Measurements from ENCODE around the gene COMMD1. TPM values are rescaled to one million over a fixed set of nuclear protein-coding genes. Genes with fewer than 3 reads are reported as not detected.

The COMMD1 gene
- total and polyA plus RNA-seq, 2 donors (not counting 1 experiment from before 2014, with no cell fraction given), result 38.6 to 49.3 TPM

- H3K9me3 ChIP-seq (ENCODE audit: control insufficient read depth, insufficient read depth, low read depth, low read length), result no peaks in the 10 kb centered on the region
- H2AFZ ChIP-seq (ENCODE audit: low read length), result no peak overlapping the region
- H3K27ac ChIP-seq (ENCODE audit: insufficient read depth, low read length), result no peak overlapping the region
- no peaks in the 10 kb centered on the region for H3K36me3 ChIP-seq (ENCODE audit: control insufficient read depth, insufficient read depth, low read length)
- no peaks in the 10 kb centered on the region for H3K4me1 ChIP-seq (ENCODE audit: control insufficient read depth, extremely low read depth, insufficient read depth, low read length)
- H3K4me3 ChIP-seq (replicated peaks in 1 of 4; ENCODE audit: control extremely low read depth in 1 of 4, insufficient read depth in 1 of 4, low read depth in 3 of 4, low read length in 4 of 4), result no peak overlapping the region
- no peak for DNase-seq (ENCODE audit: low read depth in 2 of 2)
- no peaks in the 10 kb centered on the region for H3K27me3 ChIP-seq (ENCODE audit: control insufficient read depth, insufficient read depth, low read length)
- H3K9ac ChIP-seq (ENCODE audit: insufficient read depth, low read length), result no peak overlapping the region
- H4K20me1 ChIP-seq (ENCODE audit: control insufficient read depth, extremely low read depth, insufficient read depth, low read length), result no peaks in the 10 kb centered on the region
- no peak overlapping the region for H3K4me2 ChIP-seq (ENCODE audit: extremely low read depth, insufficient read depth, low read length)
- no peaks in the 10 kb centered on the region for H3K79me2 ChIP-seq (ENCODE audit: control insufficient read depth, insufficient read depth, low read length)
- TF ChIP-seq CTCF (conservative IDR thresholded peaks at IDR 0.05 in 1 of 2, IDR thresholded peaks at IDR 0.05 in 1 of 2; ENCODE audit: low read depth in 1 of 2, low read length in 2 of 2), result no peak
- TF ChIP-seq EZH2 (IDR thresholded peaks at IDR 0.05; ENCODE audit: low read length, missing control alignments), result no peak
Observed at GRCh38 chr2:62050456-62051045, 145.1 kb downstream of the COMMD1 start.

DNA sequence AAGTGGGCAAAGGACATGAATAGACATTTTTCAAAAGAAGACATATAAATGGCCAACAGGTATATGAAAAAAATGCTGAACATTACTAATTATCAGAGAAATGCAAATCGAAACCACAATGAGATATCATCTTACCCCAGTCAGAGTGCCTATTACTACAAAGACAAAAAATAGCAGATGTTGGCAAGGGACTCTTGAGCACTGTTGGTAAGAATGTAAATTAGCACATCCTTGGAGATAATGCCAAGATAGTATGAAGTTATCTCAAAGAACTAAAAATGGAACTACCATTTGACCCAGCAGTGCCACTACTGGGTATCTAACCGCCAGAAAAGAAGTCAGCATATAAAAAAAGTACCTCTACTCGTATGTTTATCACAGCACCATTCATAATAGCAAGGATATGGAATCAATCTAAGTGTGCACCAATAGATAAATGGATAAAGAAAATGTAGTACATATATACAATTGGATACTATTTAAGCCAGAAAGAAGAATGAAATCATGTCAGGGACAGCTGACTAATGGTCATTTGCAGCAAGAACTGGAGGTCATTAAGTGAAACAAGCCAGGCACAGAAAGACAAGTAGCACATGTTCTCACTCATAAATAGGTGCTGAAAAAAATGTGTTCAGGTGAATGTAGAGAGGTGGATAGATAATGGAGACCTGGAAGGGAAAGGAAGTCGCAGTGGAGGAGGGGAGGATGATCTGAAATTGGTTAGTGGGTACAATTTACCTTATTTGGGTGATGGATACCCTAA is 148.7 kb downstream of the COMMD1 start:
- DNase-seq (ENCODE audit: low read depth in 2 of 2), result no peak
- Histone ChIP-seq H3K36me3 (ENCODE audit: control insufficient read depth, insufficient read depth, low read length) (no peaks in the 10 kb centered on the region), H4K20me1 (ENCODE audit: control insufficient read depth, extremely low read depth, insufficient read depth, low read length) (no peaks in the 10 kb centered on the region), H3K9me3 (ENCODE audit: control insufficient read depth, insufficient read depth, low read depth, low read length) (no peaks in the 10 kb centered on the region), H3K4me1 (ENCODE audit: control insufficient read depth, extremely low read depth, insufficient read depth, low read length) (no peaks in the 10 kb centered on the region), H3K4me2 (ENCODE audit: extremely low read depth, insufficient read depth, low read length) (no peak overlapping the region), H3K9ac (ENCODE audit: insufficient read depth, low read length) (no peak overlapping the region), H3K27ac (ENCODE audit: insufficient read depth, low read length) (no peak overlapping the region), H3K4me3 (replicated peaks in 1 of 4; ENCODE audit: control extremely low read depth in 1 of 4, insufficient read depth in 1 of 4, low read depth in 3 of 4, low read length in 4 of 4) (no peak overlapping the region), H3K79me2 (ENCODE audit: control insufficient read depth, insufficient read depth, low read length) (no peaks in the 10 kb centered on the region), H3K27me3 (ENCODE audit: control insufficient read depth, insufficient read depth, low read length) (no peaks in the 10 kb centered on the region), H2AFZ (ENCODE audit: low read length) (no peak overlapping the region)
- TF ChIP-seq EZH2 (IDR thresholded peaks at IDR 0.05; ENCODE audit: low read length, missing control alignments), result no peak
- no peak for TF ChIP-seq CTCF (conservative IDR thresholded peaks at IDR 0.05 in 1 of 2, IDR thresholded peaks at IDR 0.05 in 1 of 2; ENCODE audit: low read depth in 1 of 2, low read length in 2 of 2)

GRCh38 chr2:62054916-62055450 is 149.5 kb downstream of the COMMD1 start:
- no peak overlapping the region for H3K4me2 ChIP-seq (ENCODE audit: extremely low read depth, insufficient read depth, low read length)
- no peak overlapping the region for H2AFZ ChIP-seq (ENCODE audit: low read length)
- H3K4me1 ChIP-seq (ENCODE audit: control insufficient read depth, extremely low read depth, insufficient read depth, low read length), result no peaks in the 10 kb centered on the region
- no peaks in the 10 kb centered on the region for H3K27me3 ChIP-seq (ENCODE audit: control insufficient read depth, insufficient read depth, low read length)
- no peak overlapping the region for H3K27ac ChIP-seq (ENCODE audit: insufficient read depth, low read length)
- no peaks in the 10 kb centered on the region for H4K20me1 ChIP-seq (ENCODE audit: control insufficient read depth, extremely low read depth, insufficient read depth, low read length)
- H3K36me3 ChIP-seq (ENCODE audit: control insufficient read depth, insufficient read depth, low read length), result no peaks in the 10 kb centered on the region
- H3K9ac ChIP-seq (ENCODE audit: insufficient read depth, low read length), result no peak overlapping the region
- H3K79me2 ChIP-seq (ENCODE audit: control insufficient read depth, insufficient read depth, low read length), result no peaks in the 10 kb centered on the region
- TF ChIP-seq EZH2 (IDR thresholded peaks at IDR 0.05; ENCODE audit: low read length, missing control alignments) (no peak), CTCF (conservative IDR thresholded peaks at IDR 0.05 in 1 of 2, IDR thresholded peaks at IDR 0.05 in 1 of 2; ENCODE audit: low read depth in 1 of 2, low read length in 2 of 2) (no peak)
- H3K4me3 ChIP-seq (replicated peaks in 1 of 4; ENCODE audit: control extremely low read depth in 1 of 4, insufficient read depth in 1 of 4, low read depth in 3 of 4, low read length in 4 of 4), result no peak overlapping the region
- no peaks in the 10 kb centered on the region for H3K9me3 ChIP-seq (ENCODE audit: control insufficient read depth, insufficient read depth, low read depth, low read length)
- DNase-seq (ENCODE audit: low read depth in 2 of 2), result no peak
